Sigmoid colon (tissue), 4 donors: ENCODE results near the gene HSPB7.

ENCODE experiments used
- CTCF ChIP-seq, 4 experiments: fragments of 450-650 bp in 3 of 4; fragments of 200-600 bp in 1 of 4; IDR thresholded peaks; one replicate each; pipeline ENCODE4 v1.5.1; 2016 to 2019; ENCODE audit warnings: antibody characterized with exemption in 4 of 4, mild to moderate bottlenecking in 3 of 4, moderate library complexity in 2 of 4
- POLR2A ChIP-seq, 2 donors: fragments of 450-650 bp; IDR thresholded peaks; one replicate each; pipeline ENCODE4 v1.6.1; 2016; ENCODE audit warnings: antibody characterized with exemption in 2 of 2, mild to moderate bottlenecking in 2 of 2, moderate library complexity in 2 of 2
- POLR2AphosphoS5 ChIP-seq, 4 donors: sonication (generic); formaldehyde crosslinking; IDR thresholded peaks; one replicate each; pipeline ENCODE4 v1.6.1; 2017; ENCODE audit warnings: antibody characterized with exemption in 4 of 4

- no peak for TF ChIP-seq POLR2A (IDR thresholded peaks at IDR 0.05)
- TF ChIP-seq CTCF (IDR thresholded peaks at IDR 0.05), result no peak
- no peak for TF ChIP-seq POLR2AphosphoS5 (IDR thresholded peaks at IDR 0.05)
Measured at GRCh38 chr1:15981679-15982078, 36.2 kb downstream of the HSPB7 start.
